ENCODE data around the gene COTL1. TPM values are rescaled to one million over a fixed set of nuclear protein-coding genes. Genes with fewer than 3 reads are reported as not detected.

COTL1 gene
- polyA plus RNA-seq, 1 of the 3 experiments (the other 2 are of a cell fraction), result 91.6 TPM

GRCh38 chr16:84548971-84549844 is 68.7 kb downstream of the COTL1 start:
- Histone ChIP-seq H4K20me1 (ENCODE audit: insufficient read depth) (no peaks in the 10 kb centered on the region), H3K9me3 (no peaks in the 10 kb centered on the region), H3K27me3 (ENCODE audit: insufficient read depth) (no peaks in the 10 kb centered on the region), H3K27ac (ENCODE audit: low read depth in 2 of 2, low read length in 1 of 2) (no peak overlapping the region), H3K9ac (no peak overlapping the region), H3K4me1 (ENCODE audit: control insufficient read depth in 1 of 2, insufficient read depth in 2 of 2, low read depth in 1 of 2, low read length in 1 of 2) (peaks cover 0 to 4% of the 10 kb centered on the region in 2 experiments; a peak in 1 of 4 replicates), H3K4me3 (ENCODE audit: low read depth in 2 of 2, low read length in 1 of 2) (no peak overlapping the region), H3K79me2 (ENCODE audit: insufficient read depth) (no peaks in the 10 kb centered on the region), H3K36me3 (replicated peaks in 1 of 2; ENCODE audit: control insufficient read depth in 1 of 2, insufficient read depth in 2 of 2, low read length in 1 of 2) (no peaks in the 10 kb centered on the region), H3K4me2 (no peak overlapping the region), H3K9me2 (no peaks in the 10 kb centered on the region), H2AFZ (ENCODE audit: low read depth) (no peak overlapping the region), H3F3A (replicated peaks; ENCODE audit: insufficient read depth) (no peaks in the 10 kb centered on the region)
- peak; percentile 30 for DNase-seq
- POLR2A ChIA-PET, result no interaction called here
- CTCF ChIA-PET, result interaction anchor here (1.0 to 1.6 kb wide), 2 partner anchors 18 to 73 kb away, joined by 3 read pairs; no protein-coding TSS in a partner anchor
- TF ChIP-seq RFX5 (IDR thresholded peaks at IDR 0.05; ENCODE audit: low read length) (no peak), TCF12 (IDR thresholded peaks at IDR 0.05) (no peak), CHD2 (IDR thresholded peaks at IDR 0.05; ENCODE audit: low read length, partially characterized antibody) (no peak), FOXM1 (IDR thresholded peaks at IDR 0.05; ENCODE audit: low read depth) (no peak), MXI1 (IDR thresholded peaks at IDR 0.05; ENCODE audit: low read depth, low read length) (no peak), USF2 (IDR thresholded peaks at IDR 0.05; ENCODE audit: borderline replicate concordance, low read depth, low read length) (no peak), POLR2AphosphoS5 (IDR thresholded peaks at IDR 0.05; ENCODE audit: low read depth, low read length) (no peak), MEF2A (IDR thresholded peaks at IDR 0.05; ENCODE audit: borderline replicate concordance, low read depth) (no peak), SIN3A (IDR thresholded peaks at IDR 0.05; ENCODE audit: borderline replicate concordance, low read depth, low read length) (no peak), ZBTB33 (IDR thresholded peaks at IDR 0.05; ENCODE audit: borderline replicate concordance, low read depth) (no peak), NRF1 (IDR thresholded peaks at IDR 0.05; ENCODE audit: low read depth, low read length) (no peak), RXRA (IDR thresholded peaks at IDR 0.05; ENCODE audit: borderline replicate concordance, low read depth) (no peak), EP300 (IDR thresholded peaks at IDR 0.05; ENCODE audit: borderline replicate concordance in 1 of 2, low read depth in 1 of 2, low read length in 1 of 2) (no peak), SMC3 (IDR thresholded peaks at IDR 0.05; ENCODE audit: low read depth, low read length) (no peak)
- 80% methylated on average over 25 of the region's 25 CpGs for WGBS (ENCODE audit: low lambda C conversion rate)

GRCh38 chr16:84548508-84548907 is 69.4 kb downstream of the COTL1 start:
- Histone ChIP-seq H3F3A (replicated peaks; ENCODE audit: insufficient read depth) (no peaks in the 10 kb centered on the region), H3K9me3 (no peaks in the 10 kb centered on the region), H3K79me2 (ENCODE audit: insufficient read depth) (no peaks in the 10 kb centered on the region), H3K27me3 (ENCODE audit: insufficient read depth) (no peaks in the 10 kb centered on the region), H3K27ac (ENCODE audit: low read depth in 2 of 2, low read length in 1 of 2) (no peak overlapping the region), H3K4me2 (no peak overlapping the region), H3K9ac (no peak overlapping the region), H3K4me3 (ENCODE audit: low read depth in 2 of 2, low read length in 1 of 2) (no peak overlapping the region), H3K4me1 (ENCODE audit: control insufficient read depth in 1 of 2, insufficient read depth in 2 of 2, low read depth in 1 of 2, low read length in 1 of 2) (peaks cover 0 to 6% of the 10 kb centered on the region in 2 experiments; a peak in 1 of 4 replicates), H3K36me3 (replicated peaks in 1 of 2; ENCODE audit: control insufficient read depth in 1 of 2, insufficient read depth in 2 of 2, low read length in 1 of 2) (no peaks in the 10 kb centered on the region), H4K20me1 (ENCODE audit: insufficient read depth) (no peaks in the 10 kb centered on the region), H3K9me2 (no peaks in the 10 kb centered on the region), H2AFZ (ENCODE audit: low read depth) (no peak overlapping the region)
- ChIA-PET POLR2A (no interaction called here), CTCF (interaction anchor here (1.0 to 1.6 kb wide), 2 partner anchors 19 to 74 kb away, joined by 3 read pairs; no protein-coding TSS in a partner anchor)
- DNase-seq, result no peak
- WGBS (ENCODE audit: low lambda C conversion rate), result 94% methylated on average over 7 of the region's 8 CpGs
- TF ChIP-seq REST (IDR thresholded peaks at IDR 0.05; ENCODE audit: low read depth, low read length) (no peak), SMC3 (IDR thresholded peaks at IDR 0.05; ENCODE audit: low read depth, low read length) (no peak), POLR2AphosphoS5 (IDR thresholded peaks at IDR 0.05; ENCODE audit: low read depth, low read length) (no peak), NFIC (IDR thresholded peaks at IDR 0.05; ENCODE audit: borderline replicate concordance) (no peak), IRF3 (IDR thresholded peaks at IDR 0.05; ENCODE audit: low read depth, low read length) (no peak), MXI1 (IDR thresholded peaks at IDR 0.05; ENCODE audit: low read depth, low read length) (no peak)

Data from SK-N-SH (cell line).